Astrocyte of the spinal cord (primary cell): ENCODE data around the gene NMNAT3.

Source experiments
- DNase-seq: peaks from one replicate; pipeline ENCODE4 v3.0.0; 2011; ENCODE audit warnings: low read depth, low spot score
- H3K4me3 ChIP-seq: 2 replicates; pipeline ENCODE4 v1.5.1; 2011; ENCODE audit warnings: low read depth, mild to moderate bottlenecking, low read length, moderate library complexity
- CTCF ChIP-seq: IDR thresholded peaks from 2 replicates; pipeline ENCODE4 v1.5.1; 2012; ENCODE audit warnings: low read depth, mild to moderate bottlenecking, low read length, inconsistent platforms
- in situ Hi-C: cut with HindIII; loops from 2 replicates; pipeline ENCODE4 v1.10.0; 2017; ENCODE audit warnings: low sequenced_read_pairs

The NMNAT3 gene

GRCh38 chr3:139671863-139672646 lies 5.7 kb downstream of the NMNAT3 start:
- DNase-seq, result no peak
- in situ Hi-C loops, result no loop called here
- no peak overlapping the region for H3K4me3 ChIP-seq
- TF ChIP-seq CTCF, result no peak

GRCh38 chr3:139671107-139671506 lies 6.7 kb downstream of the NMNAT3 start:
- no peak for DNase-seq
- no peak overlapping the region for H3K4me3 ChIP-seq
- no peak for TF ChIP-seq CTCF
- in situ Hi-C loops, result no loop called here

GRCh38 chr3:139670196-139670595 lies 7.6 kb downstream of the NMNAT3 start:
- in situ Hi-C loops, result no loop called here
- no peak for DNase-seq
- no peak overlapping the region for H3K4me3 ChIP-seq
- no peak for TF ChIP-seq CTCF

- DNase-seq, result no peak
- no peak overlapping the region for H3K4me3 ChIP-seq
- in situ Hi-C loops, result no loop called here
- TF ChIP-seq CTCF, result no peak
These were observed 9.4 kb downstream of the NMNAT3 start for GRCh38 chr3:139668332-139668731.

- no peak for DNase-seq
- in situ Hi-C loops, result no loop called here
- H3K4me3 ChIP-seq, result no peak overlapping the region
These were observed 12.8 kb downstream of the NMNAT3 start for GRCh38 chr3:139664958-139665357.

GRCh38 chr3:139660269-139660668 lies 17.5 kb downstream of the NMNAT3 start:
- no peak for DNase-seq
- in situ Hi-C loops, result no loop called here
- no peak for TF ChIP-seq CTCF
- H3K4me3 ChIP-seq, result no peak overlapping the region

More at GRCh38 chr3:139664958-139665357, 12.8 kb downstream of the NMNAT3 start:
- no peak for TF ChIP-seq CTCF
